ENCODE results near the gene SEC23B.
"Not testable (repeated sequence)": the region's sequence is repeated elsewhere in the genome, so short reads cannot be mapped to it uniquely, and the experiment has no call there.

Gene SEC23B

GRCh38 chr20:18507218-18508191, at the start of gene SEC23B:
Gene SEC23B (plus strand): TSS chr20:18507940. CDS start chr20:18510836, 2,896 bp downstream.
- DNase-seq (ENCODE audit: low spot score) = peak; percentile 94

- DNase-seq (ENCODE audit: low spot score) = no peak
Observed at GRCh38 chr20:18465536-18466200, 42.1 kb upstream of the SEC23B start.

GRCh38 chr20:18466574-18466893, 41.2 kb upstream of the SEC23B start:
- DNase-seq (ENCODE audit: low spot score) = no peak

GRCh38 chr20:18466894-18467730, 40.6 kb upstream of the SEC23B start, which contains the start of the genes DZANK1 and POLR3F:
Gene DZANK1 (minus strand): TSS chr20:18467030. CDS start chr20:18465358, 1,672 bp downstream.
Gene POLR3F (plus strand): TSS chr20:18467390. CDS start chr20:18467507, 117 bp downstream.
- DNase-seq (ENCODE audit: low spot score) = peak; percentile 98

- no peak for DNase-seq (ENCODE audit: low spot score)
Observed at GRCh38 chr20:18477218-18477617, 30.5 kb upstream of the SEC23B start.

GRCh38 chr20:18477821-18478220, 29.9 kb upstream of the SEC23B start:
- DNase-seq (ENCODE audit: low spot score) = no peak

- DNase-seq (ENCODE audit: low spot score) = no peak
Observed at GRCh38 chr20:18481596-18481995, 26.1 kb upstream of the SEC23B start.

GRCh38 chr20:18488301-18488700, 19.4 kb upstream of the SEC23B start:
- no peak for DNase-seq (ENCODE audit: low spot score)

GRCh38 chr20:18496042-18496441, 11.7 kb upstream of the SEC23B start:
- no peak for DNase-seq (ENCODE audit: low spot score)

GRCh38 chr20:18496740-18497592, 10.8 kb upstream of the SEC23B start, which contains the start of gene RBBP9:
Gene RBBP9 (minus strand): TSS chr20:18497225. CDS start chr20:18497167, 58 bp downstream.
- DNase-seq (ENCODE audit: low spot score) = peak; percentile 89

GRCh38 chr20:18497603-18498002, 10.1 kb upstream of the SEC23B start:
- DNase-seq (ENCODE audit: low spot score) = no peak

GRCh38 chr20:18501672-18502071, 6.1 kb upstream of the SEC23B start:
- DNase-seq (ENCODE audit: low spot score) = not testable (repeated sequence)

- DNase-seq (ENCODE audit: low spot score) = no peak
Observed at GRCh38 chr20:18504479-18505060, 3.2 kb upstream of the SEC23B start.

GRCh38 chr20:18506744-18507143, 996 bp upstream of the SEC23B start:
- DNase-seq (ENCODE audit: low spot score) = no peak

- no peak for DNase-seq (ENCODE audit: low spot score)
Observed at GRCh38 chr20:18511571-18511970, 3.8 kb downstream of the SEC23B start.

- no peak for DNase-seq (ENCODE audit: low spot score)
Observed at GRCh38 chr20:18513208-18513607, 5.5 kb downstream of the SEC23B start.

GRCh38 chr20:18514127-18514526, 6.4 kb downstream of the SEC23B start:
- no peak for DNase-seq (ENCODE audit: low spot score)

- no peak for DNase-seq (ENCODE audit: low spot score)
Observed at GRCh38 chr20:18515973-18516372, 8.2 kb downstream of the SEC23B start.

GRCh38 chr20:18522066-18522465, 14.3 kb downstream of the SEC23B start:
- DNase-seq (ENCODE audit: low spot score) = not testable (repeated sequence)

- DNase-seq (ENCODE audit: low spot score) = no peak
Observed at GRCh38 chr20:18523066-18523465, 15.3 kb downstream of the SEC23B start.

- DNase-seq (ENCODE audit: low spot score) = peak; percentile 15
Observed at GRCh38 chr20:18524646-18525045, 16.9 kb downstream of the SEC23B start.
